ENCODE measurements around the gene CD226. TPM values are rescaled to one million over a fixed set of nuclear protein-coding genes. Genes with fewer than 3 reads are reported as not detected.
A peak's percentile ranks its signal among the peaks of the same experiment; 100 is the strongest.
"Not testable (repeated sequence)": the region's sequence is repeated elsewhere in the genome, so short reads cannot be mapped to it uniquely, and the experiment has no call there.

Gene CD226
- total RNA-seq, 1 donor from 2014 or later: 0.40 TPM

GRCh38 chr18:69882965-69883668 lies 64.6 kb downstream of the CD226 start:
- Mint-ChIP-seq H3K4me1 (peaks cover 15% of the 10 kb centered on the region), H3K36me3 (ENCODE audit: low read depth) (no peaks in the 10 kb centered on the region), H3K9me3 (peaks cover 3% of the 10 kb centered on the region), H3K4me3 (no peak overlapping the region), H3K27me3 (ENCODE audit: low read depth) (no peaks in the 10 kb centered on the region), H3K27ac (ENCODE audit: unreplicated experiment) (no peak overlapping the region)
- no peak for DNase-seq (ENCODE audit: low read depth, low spot score)
- TF ChIP-seq, protein P1, sequence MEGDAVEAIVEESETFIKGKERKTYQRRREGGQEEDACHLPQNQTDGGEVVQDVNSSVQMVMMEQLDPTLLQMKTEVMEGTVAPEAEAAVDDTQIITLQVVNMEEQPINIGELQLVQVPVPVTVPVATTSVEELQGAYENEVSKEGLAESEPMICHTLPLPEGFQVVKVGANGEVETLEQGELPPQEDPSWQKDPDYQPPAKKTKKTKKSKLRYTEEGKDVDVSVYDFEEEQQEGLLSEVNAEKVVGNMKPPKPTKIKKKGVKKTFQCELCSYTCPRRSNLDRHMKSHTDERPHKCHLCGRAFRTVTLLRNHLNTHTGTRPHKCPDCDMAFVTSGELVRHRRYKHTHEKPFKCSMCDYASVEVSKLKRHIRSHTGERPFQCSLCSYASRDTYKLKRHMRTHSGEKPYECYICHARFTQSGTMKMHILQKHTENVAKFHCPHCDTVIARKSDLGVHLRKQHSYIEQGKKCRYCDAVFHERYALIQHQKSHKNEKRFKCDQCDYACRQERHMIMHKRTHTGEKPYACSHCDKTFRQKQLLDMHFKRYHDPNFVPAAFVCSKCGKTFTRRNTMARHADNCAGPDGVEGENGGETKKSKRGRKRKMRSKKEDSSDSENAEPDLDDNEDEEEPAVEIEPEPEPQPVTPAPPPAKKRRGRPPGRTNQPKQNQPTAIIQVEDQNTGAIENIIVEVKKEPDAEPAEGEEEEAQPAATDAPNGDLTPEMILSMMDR (conservative IDR thresholded peaks at IDR 0.05): no peak

- H3K4me1 Mint-ChIP-seq: peaks cover 16% of the 10 kb centered on the region
- DNase-seq (ENCODE audit: low read depth, low spot score): no peak
- H3K27ac Mint-ChIP-seq (ENCODE audit: unreplicated experiment): no peak overlapping the region
- TF ChIP-seq, protein P1 (conservative IDR thresholded peaks at IDR 0.05): no peak
- H3K36me3 Mint-ChIP-seq (ENCODE audit: low read depth): no peaks in the 10 kb centered on the region
- no peaks in the 10 kb centered on the region for H3K27me3 Mint-ChIP-seq (ENCODE audit: low read depth)
- peaks cover 3% of the 10 kb centered on the region for H3K9me3 Mint-ChIP-seq
- H3K4me3 Mint-ChIP-seq: no peak overlapping the region
Observed at GRCh38 chr18:69880083-69880482, 67.6 kb downstream of the CD226 start.

DNA sequence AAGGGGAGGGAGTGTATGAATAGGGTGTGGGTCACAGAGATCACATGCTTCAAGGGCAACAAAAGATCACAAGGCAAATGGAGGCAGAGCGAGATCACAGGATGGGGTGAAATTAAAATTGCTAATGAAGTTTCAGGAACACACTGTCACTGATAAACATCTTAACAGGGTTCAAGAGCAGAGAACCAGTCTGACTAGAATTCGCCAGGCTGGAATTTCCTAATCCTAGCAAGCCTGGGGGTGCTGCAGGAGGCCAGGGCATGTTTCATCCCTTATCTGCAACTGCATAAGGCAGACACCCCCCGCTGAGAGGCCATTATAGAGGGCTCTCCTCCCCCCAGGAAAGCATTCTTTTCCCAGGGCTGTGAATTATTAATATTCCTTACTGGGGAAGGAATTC lies 68.6 kb downstream of the CD226 start:
- not testable (repeated sequence) for H3K9me3 Mint-ChIP-seq; H3K36me3 Mint-ChIP-seq (ENCODE audit: low read depth); H3K4me3 Mint-ChIP-seq; DNase-seq (ENCODE audit: low read depth, low spot score); H3K27me3 Mint-ChIP-seq (ENCODE audit: low read depth)
- peaks cover 16% of the 10 kb centered on the region for H3K4me1 Mint-ChIP-seq
- peak overlapping the region; percentile 41 for H3K27ac Mint-ChIP-seq (ENCODE audit: unreplicated experiment)

GRCh38 chr18:69878213-69878933 lies 69.3 kb downstream of the CD226 start:
- Mint-ChIP-seq H3K4me1 (peaks cover 16% of the 10 kb centered on the region), H3K4me3 (no peak overlapping the region), H3K36me3 (ENCODE audit: low read depth) (no peaks in the 10 kb centered on the region), H3K27ac (ENCODE audit: unreplicated experiment) (peak overlapping the region; percentile 41), H3K27me3 (ENCODE audit: low read depth) (no peaks in the 10 kb centered on the region), H3K9me3 (peaks cover 3% of the 10 kb centered on the region)
- TF ChIP-seq, protein P1 (conservative IDR thresholded peaks at IDR 0.05): no peak
- DNase-seq (ENCODE audit: low read depth, low spot score): no peak

DNA sequence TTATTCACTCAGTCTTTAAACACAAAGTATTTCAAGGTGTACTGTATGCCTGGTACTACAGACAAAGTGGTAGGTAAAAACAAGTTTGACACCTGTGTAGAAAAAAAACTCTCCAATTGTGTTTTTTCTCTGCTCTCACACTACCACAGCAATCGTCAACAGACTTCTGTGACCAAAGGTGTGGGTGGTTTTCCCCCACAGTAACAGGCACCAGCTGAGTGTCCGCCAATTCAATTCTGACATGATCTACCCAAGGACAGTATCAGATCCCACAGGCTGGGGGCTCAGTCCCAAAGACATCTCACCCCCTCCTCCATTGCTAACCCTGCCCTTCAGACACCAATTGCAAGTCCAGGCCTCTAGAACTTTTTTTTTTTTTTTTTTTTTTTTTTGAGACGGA lies 71.2 kb downstream of the CD226 start:
- no peaks in the 10 kb centered on the region for H3K36me3 Mint-ChIP-seq (ENCODE audit: low read depth)
- H3K4me1 Mint-ChIP-seq: peaks cover 22% of the 10 kb centered on the region
- peaks cover 3% of the 10 kb centered on the region for H3K9me3 Mint-ChIP-seq
- DNase-seq (ENCODE audit: low read depth, low spot score): no peak
- no peak overlapping the region for H3K27ac Mint-ChIP-seq (ENCODE audit: unreplicated experiment)
- no peak overlapping the region for H3K4me3 Mint-ChIP-seq
- H3K27me3 Mint-ChIP-seq (ENCODE audit: low read depth): no peaks in the 10 kb centered on the region
- TF ChIP-seq, protein P1 (conservative IDR thresholded peaks at IDR 0.05): no peak

- H3K27me3 Mint-ChIP-seq (ENCODE audit: low read depth): no peaks in the 10 kb centered on the region
- peaks cover 3% of the 10 kb centered on the region for H3K9me3 Mint-ChIP-seq
- H3K27ac Mint-ChIP-seq (ENCODE audit: unreplicated experiment): no peak overlapping the region
- DNase-seq (ENCODE audit: low read depth, low spot score): no peak
- no peak overlapping the region for H3K4me3 Mint-ChIP-seq
- peaks cover 21% of the 10 kb centered on the region for H3K4me1 Mint-ChIP-seq
- TF ChIP-seq, protein P1 (conservative IDR thresholded peaks at IDR 0.05): no peak
- H3K36me3 Mint-ChIP-seq (ENCODE audit: low read depth): no peaks in the 10 kb centered on the region
Observed at GRCh38 chr18:69874058-69874457, 73.6 kb downstream of the CD226 start.
